GM12878 (cell line): ENCODE measurements around the gene COBLL1. TPM values are rescaled to one million over a fixed set of nuclear protein-coding genes. Genes with fewer than 3 reads are reported as not detected.

Experiments used
- ATAC-seq: fragments of 200-7000 bp; cut with Tn5 transposase; 3 replicates; pipeline ENCODE4 v1.9.1; 2020; ENCODE audit warnings: mild to moderate bottlenecking, moderate library complexity
- BruUV-seq: library from RNA; stranded (reverse); fragments of 400-500 nt; replicated peaks from 2 replicates; lab custom pipeline; 2021; lab: Mats Ljungman, UMichigan
- CTCF ChIA-PET: fragments of 300-600 bp; sonication (Branson Sonifier 250); formaldehyde crosslinking; extraction: SDS; loops from one replicate; lab custom pipeline; 2021; ENCODE audit warnings: inconsistent platforms; lab: Yijun Ruan, JAX
- POLR2A ChIA-PET: fragments of 350-600 bp; formaldehyde crosslinking; extraction: SDS; loops from one replicate; lab custom pipeline; 2021; ENCODE audit warnings: inconsistent platforms; lab: Charles Lee
- RAD21 ChIA-PET: fragments of 300-600 bp; sonication (Branson Sonifier 250); formaldehyde crosslinking; loops from one replicate; lab custom pipeline; 2023; ENCODE audit warnings: antibody characterized with exemption; ENCODE audit not compliant: unreplicated experiment; lab: Charles Lee
- SMC1A ChIA-PET: fragments of 300-600 bp; sonication (Branson Sonifier 250); formaldehyde crosslinking; loops from one replicate; lab custom pipeline; 2023; ENCODE audit not compliant: unreplicated experiment, uncharacterized antibody; lab: Charles Lee
- DNase-seq: peaks from one replicate; pipeline ENCODE4 v3.0.0-alpha.2; 2011; ENCODE audit warnings: low read depth, low spot score
- FAIRE-seq: peaks from 3 replicates; lab custom pipeline; 2011; peaks lifted over from hg19 to GRCh38; lab: Jason Lieb, UNC
- H2AFZ ChIP-seq: 2 replicates; pipeline ENCODE4 v1.6.0; 2011; ENCODE audit warnings: low read depth, low read length, control low read depth; ENCODE audit not compliant: control insufficient read depth
- H3K27ac ChIP-seq: 2 replicates; pipeline ENCODE4 v1.5.1; 2011; ENCODE audit warnings: control low read depth; ENCODE audit not compliant: control insufficient read depth, insufficient read depth
- H3K27me3 ChIP-seq, 2 experiments: replicated peaks in 1 of 2; 2 replicates each; pipeline versions ENCODE4 v1.6.0 to v1.6.1; 2011; ENCODE audit warnings: low read length in 1 of 2; ENCODE audit not compliant: control insufficient read depth in 2 of 2, insufficient read depth in 2 of 2
- H3K36me3 ChIP-seq, 2 experiments: 2 replicates each; pipeline ENCODE4 v1.5.1; 2011; ENCODE audit warnings: low read length in 1 of 2; ENCODE audit not compliant: control insufficient read depth in 2 of 2, insufficient read depth in 2 of 2
- H3K4me1 ChIP-seq: 2 replicates; pipeline ENCODE4 v1.6.1; 2011; ENCODE audit warnings: mild to moderate bottlenecking, low read length, moderate library complexity, mixed read lengths; ENCODE audit not compliant: control insufficient read depth, insufficient read depth
- H3K4me2 ChIP-seq: 2 replicates; pipeline ENCODE4 v1.6.0; 2011; ENCODE audit warnings: control low read depth; ENCODE audit not compliant: control insufficient read depth, insufficient read depth
- H3K4me3 ChIP-seq: fragments of 200-600 bp; sonication (generic); 2 replicates; pipeline ENCODE4 v1.5.1; 2016
- H3K79me2 ChIP-seq: 2 replicates; pipeline ENCODE4 v1.6.0; 2011; ENCODE audit warnings: low read length; ENCODE audit not compliant: control insufficient read depth, insufficient read depth
- H3K9ac ChIP-seq: 2 replicates; pipeline ENCODE4 v1.8.0; 2011; ENCODE audit warnings: low read length, control low read depth, mixed read lengths; ENCODE audit not compliant: control insufficient read depth, insufficient read depth
- H3K9me3 ChIP-seq: replicated peaks from 3 replicates; pipeline ENCODE4 v1.5.1; 2011; ENCODE audit warnings: mild to moderate bottlenecking, low read length; ENCODE audit not compliant: control insufficient read depth, insufficient read depth
- H4K20me1 ChIP-seq: 2 replicates; pipeline ENCODE4 v1.6.0; 2011; ENCODE audit not compliant: control insufficient read depth, insufficient read depth
- SUPT20H ChIP-seq: IDR thresholded peaks from 2 replicates; pipeline ENCODE4 v1.6.1; 2011; ENCODE audit warnings: low read depth, mild to moderate bottlenecking, low read length, moderate library complexity, borderline replicate concordance; ENCODE audit not compliant: control insufficient read depth
- WGBS: methylation state at CpG from one replicate; pipeline ENCODE4 v1.1.6; 2016; ENCODE audit warnings: low lambda C conversion rate; ENCODE audit not compliant: insufficient replicate concordance, insufficient coverage; ENCODE audit errors: missing lambda C conversion rate; 5-methylcytosine and 5-hydroxymethylcytosine counted together
- in situ Hi-C: fragments of 300-500 bp; cut with MboI; formaldehyde crosslinking; loops from 9 replicates; pipeline ENCODE4 v1.14.3; 2018; ENCODE audit warnings: mixed read lengths
- intact Hi-C: fragments of 100-400 bp; cut with micrococcal nuclease; formaldehyde crosslinking; loops from one replicate; pipeline ENCODE4 v1.14.2; 2022; ENCODE audit not compliant: unreplicated experiment
- polyA plus RNA-seq, 11 experiments: library from polyadenylated mRNA; depleted of rRNA in 4 of 11; unstranded in 6 of 11; stranded (reverse) in 5 of 11; fragments of >200 nt; fragmentation: Nextera tagmentation in 4 of 11; fragmentation: Illumina TruSeq in 1 of 11; extraction: Ambion mirVana in 4 of 11; extraction: Trizol in 1 of 11; gene quantifications; 1 replicate in 1 of 11; 2 replicates in 10 of 11; pipeline versions ENCODE4 v1.2.1 to v1.2.3, GENCODE V29; 2011 to 2016; ENCODE audit warnings: inconsistent platforms in 2 of 11, missing spikeins in 2 of 11, low read depth in 1 of 11
- total RNA-seq, 4 experiments: library from RNA; depleted of rRNA in 3 of 4; stranded (reverse); fragments of >200 nt in 3 of 4; fragmentation: Illumina TruSeq in 1 of 4; extraction: Trizol in 1 of 4; gene quantifications; 2 replicates each; pipeline versions ENCODE4 v1.2.1 to v1.2.3, GENCODE V29; 2013 to 2021
- TF ChIP-seq, protein P1 (sequence below), 3 experiments: IDR thresholded peaks in 2 of 3; conservative IDR thresholded peaks in 1 of 3; 2 replicates each; pipeline ENCODE4 v1.5.1; 2011; ENCODE audit warnings: low read depth in 3 of 3, low read length in 3 of 3, mild to moderate bottlenecking in 3 of 3, control low read depth in 2 of 3, moderate library complexity in 2 of 3, inconsistent platforms in 1 of 3, mixed read lengths in 1 of 3; ENCODE audit not compliant: control insufficient read depth in 2 of 3, insufficient read depth in 1 of 3; ENCODE audit errors: extremely low read depth in 1 of 3
- TF ChIP-seq, protein P2 (sequence below): IDR thresholded peaks from 2 replicates; pipeline ENCODE4 v1.6.1; 2012; ENCODE audit warnings: low read depth, low read length, improper control_type of control experiment

COBLL1 gene
- total and polyA plus RNA-seq, 10 of the 15 experiments (the other 5 are each of a cell fraction or from before 2014, with no cell fraction given), result 0.46 TPM; not detected in 9

DNA sequence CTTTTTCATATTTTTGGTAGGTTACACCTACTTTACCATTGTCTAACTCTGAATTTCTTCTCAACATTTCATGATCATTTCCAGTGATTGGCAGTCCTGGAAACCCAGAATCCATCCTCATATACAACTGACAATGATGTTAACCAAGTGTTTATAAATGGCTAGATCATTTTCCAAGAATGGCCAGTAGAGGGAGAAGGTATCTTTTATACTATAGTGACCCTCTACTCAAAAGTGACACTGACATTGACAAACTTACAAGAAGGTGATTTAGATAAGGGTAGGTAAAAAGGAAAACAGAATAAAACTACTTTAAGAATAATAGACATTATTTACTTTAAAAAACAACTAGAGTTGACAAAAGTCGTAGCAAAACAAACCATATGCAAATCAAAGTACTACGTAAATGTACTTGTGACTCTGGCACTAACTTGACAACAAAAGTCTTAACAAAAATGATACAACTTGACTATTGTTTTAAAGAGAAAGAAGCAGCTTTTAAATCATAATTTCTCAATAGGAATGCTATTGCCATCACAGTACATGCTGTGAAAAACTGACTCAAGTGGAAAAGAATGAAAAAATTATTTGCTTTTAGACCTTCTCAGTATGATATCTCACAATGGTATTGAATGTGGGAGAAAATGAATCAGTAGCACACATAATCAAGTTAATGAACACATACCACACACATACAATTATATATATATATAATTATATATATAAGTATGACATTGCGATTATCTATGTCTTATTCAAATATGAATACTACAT, 143.7 kb downstream of the COBLL1 start:
- ChIA-PET RAD21 (no interaction called here), SMC1A (interaction anchor here (0.7 kb wide), 1 partner anchor 1344 kb away, joined by 3 read pairs; no protein-coding TSS in a partner anchor), CTCF (interaction anchor here (0.6 kb wide), 1 partner anchor 521 kb away, joined by 4 read pairs; no protein-coding TSS in a partner anchor), POLR2A (no interaction called here)
- intact Hi-C loops, result no loop called here
- H4K20me1 ChIP-seq, result no peaks in the 10 kb centered on the region
- BruUV-seq, result no TSS peak
- ATAC-seq (peak; percentile 44; the same call in 1 of the 3 replicates), FAIRE-seq (no peak), DNase-seq (no peak)
- WGBS, result 35% methylated on average over 3 of the region's 3 CpGs
- in situ Hi-C loops, result no loop called here
- H3K4me2 ChIP-seq, result no peak overlapping the region
- H3K36me3 ChIP-seq, result no peaks in the 10 kb centered on the region
- H3K27me3 ChIP-seq, result no peaks in the 10 kb centered on the region
- no peaks in the 10 kb centered on the region for H3K4me1 ChIP-seq
- no peak overlapping the region for H3K27ac ChIP-seq
- H3K4me3 ChIP-seq, result no peak overlapping the region
- no peak overlapping the region for H3K9ac ChIP-seq
- H3K79me2 ChIP-seq, result no peaks in the 10 kb centered on the region
- TF ChIP-seq, protein P1, sequence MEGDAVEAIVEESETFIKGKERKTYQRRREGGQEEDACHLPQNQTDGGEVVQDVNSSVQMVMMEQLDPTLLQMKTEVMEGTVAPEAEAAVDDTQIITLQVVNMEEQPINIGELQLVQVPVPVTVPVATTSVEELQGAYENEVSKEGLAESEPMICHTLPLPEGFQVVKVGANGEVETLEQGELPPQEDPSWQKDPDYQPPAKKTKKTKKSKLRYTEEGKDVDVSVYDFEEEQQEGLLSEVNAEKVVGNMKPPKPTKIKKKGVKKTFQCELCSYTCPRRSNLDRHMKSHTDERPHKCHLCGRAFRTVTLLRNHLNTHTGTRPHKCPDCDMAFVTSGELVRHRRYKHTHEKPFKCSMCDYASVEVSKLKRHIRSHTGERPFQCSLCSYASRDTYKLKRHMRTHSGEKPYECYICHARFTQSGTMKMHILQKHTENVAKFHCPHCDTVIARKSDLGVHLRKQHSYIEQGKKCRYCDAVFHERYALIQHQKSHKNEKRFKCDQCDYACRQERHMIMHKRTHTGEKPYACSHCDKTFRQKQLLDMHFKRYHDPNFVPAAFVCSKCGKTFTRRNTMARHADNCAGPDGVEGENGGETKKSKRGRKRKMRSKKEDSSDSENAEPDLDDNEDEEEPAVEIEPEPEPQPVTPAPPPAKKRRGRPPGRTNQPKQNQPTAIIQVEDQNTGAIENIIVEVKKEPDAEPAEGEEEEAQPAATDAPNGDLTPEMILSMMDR (IDR thresholded peaks at IDR 0.05 in 2 of 3, conservative IDR thresholded peaks at IDR 0.05 in 1 of 3; ENCODE audit: control insufficient read depth in 2 of 3, extremely low read depth in 1 of 3, insufficient read depth in 1 of 3, low read depth in 3 of 3, low read length in 3 of 3), result peak; percentile 31 to 39 (median 33); a peak in 3 of 6 replicates
- TF ChIP-seq, protein P2, sequence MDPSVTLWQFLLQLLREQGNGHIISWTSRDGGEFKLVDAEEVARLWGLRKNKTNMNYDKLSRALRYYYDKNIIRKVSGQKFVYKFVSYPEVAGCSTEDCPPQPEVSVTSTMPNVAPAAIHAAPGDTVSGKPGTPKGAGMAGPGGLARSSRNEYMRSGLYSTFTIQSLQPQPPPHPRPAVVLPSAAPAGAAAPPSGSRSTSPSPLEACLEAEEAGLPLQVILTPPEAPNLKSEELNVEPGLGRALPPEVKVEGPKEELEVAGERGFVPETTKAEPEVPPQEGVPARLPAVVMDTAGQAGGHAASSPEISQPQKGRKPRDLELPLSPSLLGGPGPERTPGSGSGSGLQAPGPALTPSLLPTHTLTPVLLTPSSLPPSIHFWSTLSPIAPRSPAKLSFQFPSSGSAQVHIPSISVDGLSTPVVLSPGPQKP, result no peak
- TF ChIP-seq SUPT20H, result no peak
- no peaks in the 10 kb centered on the region for H3K9me3 ChIP-seq
- no peak overlapping the region for H2AFZ ChIP-seq
